Measurements from ENCODE around the gene OAF.
"Not testable (repeated sequence)": the region's sequence is repeated elsewhere in the genome, so short reads cannot be mapped to it uniquely, and the experiment has no call there.

The OAF gene

GRCh38 chr11:120210626-120211521, at the start of gene OAF:
OAF (plus strand) TSS chr11:120211032; CDS start chr11:120211280, 248 bp downstream.
- DNase-seq: peak; percentile 44 to 52

DNA sequence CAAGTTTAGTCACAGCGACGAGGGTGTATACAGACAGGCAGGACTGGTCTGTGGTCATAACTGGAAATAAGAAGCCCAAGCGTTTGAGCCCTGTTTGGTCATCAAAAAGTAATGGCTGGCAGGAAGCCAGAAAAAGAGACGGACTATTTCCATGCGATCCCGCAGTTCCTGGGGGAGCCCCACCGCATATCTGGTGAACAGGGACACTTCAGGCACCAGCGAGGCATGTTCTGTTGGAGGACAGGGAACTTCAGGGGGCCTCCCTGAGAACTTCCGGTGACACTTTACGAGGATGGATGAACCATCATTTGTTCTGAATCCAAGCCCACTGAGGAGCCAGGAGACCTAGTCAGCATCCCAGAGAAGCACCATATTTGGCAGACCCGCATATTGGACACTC, 43.2 kb upstream of the OAF start:
- no peak for DNase-seq

DNA sequence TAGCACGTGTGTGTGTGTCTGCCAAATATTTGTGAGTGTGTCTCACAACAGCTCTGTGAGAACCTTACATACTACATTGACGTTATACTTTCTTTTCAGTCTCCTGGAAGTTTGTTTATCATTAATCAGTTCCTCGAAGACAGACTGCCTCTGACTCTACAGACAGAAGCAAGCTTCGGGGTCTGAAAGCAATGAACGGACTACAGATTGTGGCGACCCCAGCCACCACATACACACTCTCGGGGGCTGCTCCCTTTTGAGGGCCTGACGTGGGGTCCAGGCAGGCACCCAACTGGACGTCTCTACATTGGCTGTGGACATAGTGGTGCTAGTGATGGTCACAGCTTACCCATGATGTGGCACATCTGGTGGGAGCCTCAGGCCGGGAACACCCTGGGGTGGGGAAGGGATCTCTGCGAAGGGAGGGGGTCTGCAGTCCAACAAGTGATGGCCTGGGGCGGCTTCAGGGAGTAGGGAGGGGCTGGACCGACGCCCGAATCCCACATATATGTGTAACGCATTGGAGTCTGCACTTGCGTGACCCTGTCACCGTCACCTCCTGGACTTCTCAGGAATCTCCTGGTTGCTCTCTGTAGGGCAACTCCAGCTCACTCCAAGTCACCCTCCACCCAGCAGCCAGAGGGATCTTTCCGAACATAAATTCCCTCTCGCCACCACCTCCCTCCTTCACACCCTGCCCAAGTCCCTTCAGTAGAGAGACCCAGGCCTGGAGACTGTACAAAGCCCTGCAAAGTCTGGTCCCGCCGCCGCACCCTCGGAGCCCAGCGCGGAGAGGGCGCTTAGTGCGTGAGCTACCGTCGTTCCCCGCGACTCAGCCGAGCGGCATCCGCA, 42.5 kb upstream of the OAF start:
- DNase-seq: no peak

GRCh38 chr11:120168960-120169681, 41.7 kb upstream of the OAF start:
- peak; percentile 21 for DNase-seq

GRCh38 chr11:120169981-120170698, 40.7 kb upstream of the OAF start:
- no peak for DNase-seq

DNA sequence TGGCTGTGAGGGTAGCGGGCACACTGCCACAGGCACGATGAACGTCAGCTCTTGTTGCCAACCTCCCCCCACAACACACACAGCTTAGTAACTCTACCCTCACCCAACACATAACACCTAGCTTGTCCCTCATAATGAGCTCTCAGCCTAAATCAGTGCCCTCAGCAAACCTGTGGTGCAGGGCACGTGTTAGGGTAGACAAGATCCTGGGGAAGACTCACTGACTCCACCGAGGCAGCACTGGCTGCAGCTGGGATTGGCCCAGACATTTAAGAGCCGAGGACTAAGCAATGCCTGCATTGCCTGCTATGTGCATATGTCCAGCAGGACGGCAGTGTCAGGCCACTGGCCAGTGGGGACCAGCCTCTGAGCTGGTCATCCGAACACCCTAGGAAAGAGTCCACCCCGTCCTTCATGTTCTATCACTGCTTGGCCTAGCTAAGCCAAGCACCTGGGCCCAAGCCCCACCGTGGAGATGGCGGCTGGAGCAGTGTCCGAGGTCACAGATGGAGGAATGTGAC, 40.0 kb upstream of the OAF start:
- DNase-seq: no peak

DNA sequence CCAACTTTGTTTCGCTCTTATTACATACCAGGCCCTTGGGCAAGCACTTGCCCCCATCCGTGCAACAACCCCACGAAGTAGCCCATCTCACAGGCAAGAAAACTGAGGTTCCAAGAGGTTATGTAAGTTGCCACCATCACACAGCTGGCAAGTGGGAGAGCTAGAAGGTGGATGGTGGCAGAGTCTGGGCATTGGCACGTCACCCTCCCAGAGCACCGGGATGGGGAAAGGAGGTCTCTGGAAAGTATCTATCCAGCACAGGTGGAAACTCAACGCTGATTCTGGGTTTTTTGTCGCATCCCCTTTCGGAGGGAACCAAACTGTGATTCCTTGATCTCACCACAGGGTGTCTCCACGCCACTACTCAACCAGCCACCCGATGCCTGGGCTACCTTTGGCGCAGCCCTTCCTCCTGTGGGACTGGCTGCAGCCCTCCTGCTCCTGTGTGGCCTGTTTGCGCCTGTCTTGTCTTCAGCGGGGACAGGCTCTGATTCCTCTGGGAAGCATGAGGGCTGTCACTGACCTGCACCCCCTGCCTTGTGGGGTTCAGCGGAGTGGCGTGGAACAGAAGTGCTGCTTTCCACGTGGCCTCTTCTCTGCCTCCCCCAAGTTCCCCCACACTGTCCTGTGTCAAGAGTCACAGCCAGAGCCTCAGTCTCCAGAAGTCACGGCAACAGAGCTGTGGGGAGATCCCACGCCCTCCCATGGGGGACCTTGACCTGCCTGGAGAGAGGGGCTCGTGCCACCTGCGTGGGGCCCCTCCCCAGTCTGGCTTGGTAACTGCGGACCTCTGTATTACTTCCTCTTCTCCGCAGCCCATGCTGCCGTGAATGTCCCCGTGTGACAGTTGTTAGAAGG, 38.5 kb upstream of the OAF start:
- peak; percentile 22 to 27 for DNase-seq

GRCh38 chr11:120173019-120173705, 37.7 kb upstream of the OAF start:
- no peak for DNase-seq

DNA sequence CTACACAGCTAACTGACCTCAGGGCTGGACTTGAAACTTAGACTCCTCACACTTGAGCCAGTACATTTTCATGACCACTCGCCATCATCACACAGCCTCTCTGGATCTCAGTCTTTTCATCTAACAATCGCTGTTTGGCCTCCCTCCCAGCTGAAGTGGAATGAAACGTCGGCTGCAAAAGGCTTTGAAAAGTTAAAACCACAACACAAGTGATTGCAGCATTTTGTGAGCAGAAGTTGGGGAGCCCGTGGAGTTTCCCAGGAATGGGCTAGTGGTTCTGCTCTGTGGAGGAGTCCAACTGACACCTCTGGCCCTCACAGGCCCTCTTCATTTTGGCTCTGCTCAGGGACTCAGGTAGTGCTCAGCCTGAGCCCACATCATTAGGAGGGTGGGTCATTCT, 37.0 kb upstream of the OAF start:
- DNase-seq: no peak

- DNase-seq: no peak
Measured at GRCh38 chr11:120174866-120175265, 36.0 kb upstream of the OAF start.

- DNase-seq: no peak
Measured at GRCh38 chr11:120178561-120179056, 32.2 kb upstream of the OAF start.

DNA sequence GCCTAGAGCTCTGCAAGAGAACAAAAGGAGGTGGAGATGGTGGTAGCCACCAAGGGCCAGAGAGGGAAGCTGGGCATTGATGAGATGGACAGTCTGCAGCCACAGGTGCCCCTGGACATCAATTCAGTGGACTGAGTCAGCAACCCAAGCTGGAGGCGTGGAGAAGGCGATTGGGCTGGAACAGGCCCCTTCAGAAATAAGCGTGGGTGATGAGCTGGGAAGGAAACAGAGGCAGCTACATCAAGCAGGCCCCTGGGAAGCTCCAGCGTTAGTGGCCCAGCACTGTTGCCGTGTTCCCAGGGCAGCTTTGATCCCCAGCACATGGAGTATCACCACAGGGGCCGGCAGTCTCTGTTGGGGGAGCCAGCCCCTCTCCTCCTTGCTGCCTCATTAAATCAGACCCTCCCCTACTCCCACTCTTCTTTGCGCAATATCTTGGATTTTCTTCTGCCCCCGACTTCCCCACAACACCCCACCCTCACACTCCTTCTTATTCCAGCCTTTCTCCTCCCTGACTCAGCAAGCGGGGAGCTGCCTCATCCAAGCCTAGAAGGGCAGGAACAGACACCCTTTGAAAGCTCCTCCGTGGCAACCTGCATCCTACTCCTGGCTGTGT, 31.7 kb upstream of the OAF start:
- no peak for DNase-seq

DNA sequence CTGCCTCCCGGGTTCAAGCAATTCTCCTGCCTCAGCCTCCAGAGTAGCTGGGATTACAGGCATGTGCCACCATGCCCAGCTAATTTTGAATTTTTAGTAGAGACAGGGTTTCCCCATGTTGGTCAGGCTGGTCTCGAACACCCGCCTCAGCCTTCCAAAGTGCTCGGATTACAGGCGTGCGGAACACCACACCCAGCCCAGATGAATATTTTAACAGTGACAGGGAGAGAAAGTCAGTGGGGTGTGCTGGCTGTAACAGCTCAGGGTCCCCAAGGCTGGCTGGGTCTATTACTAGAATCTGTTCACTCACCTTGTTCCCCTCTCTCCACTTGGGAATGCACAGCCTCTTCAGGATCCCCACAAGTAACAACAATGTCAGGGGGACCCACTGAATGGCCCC, 30.8 kb upstream of the OAF start:
- not testable (repeated sequence) for DNase-seq

- DNase-seq: no peak
Measured at GRCh38 chr11:120180551-120181232, 30.1 kb upstream of the OAF start.

- no peak for DNase-seq
Measured at GRCh38 chr11:120181376-120181975, 29.4 kb upstream of the OAF start.

- DNase-seq: no peak
Measured at GRCh38 chr11:120182372-120182771, 28.5 kb upstream of the OAF start.

DNA sequence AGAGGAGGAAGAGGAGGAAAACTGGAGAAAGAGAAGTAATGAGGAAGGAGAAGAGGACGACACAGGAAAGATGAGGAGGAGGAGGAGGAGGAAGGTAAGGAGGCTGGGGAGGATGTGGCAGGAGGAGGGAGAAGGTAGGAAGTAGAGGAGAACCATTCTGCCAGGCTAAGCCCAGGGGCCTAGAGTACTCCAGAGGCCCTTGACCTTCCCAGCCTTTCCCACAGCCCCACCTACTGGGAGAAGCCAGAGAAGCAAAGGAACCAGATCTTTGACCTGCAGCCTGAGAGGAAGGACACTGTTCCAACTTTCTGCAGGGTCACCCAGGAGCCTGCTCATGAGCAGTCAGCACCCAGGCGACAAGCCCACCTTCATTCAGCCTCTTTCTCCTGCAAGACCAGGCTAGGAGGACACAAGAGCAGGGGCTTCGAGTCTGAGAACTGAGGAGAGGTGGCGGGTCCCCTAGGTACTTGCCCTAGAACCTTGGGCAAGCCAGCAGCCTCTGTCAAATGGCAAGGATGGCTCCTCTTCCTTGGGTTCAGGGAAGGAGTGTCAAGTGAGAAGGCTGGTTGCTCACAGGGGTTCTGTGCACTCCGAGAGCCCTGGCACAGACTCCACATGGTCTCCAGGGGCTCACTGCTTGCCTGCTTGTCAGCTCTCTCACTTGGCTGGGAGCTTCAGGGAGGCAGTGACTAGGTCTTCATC, 27.9 kb upstream of the OAF start:
- no peak for DNase-seq

- DNase-seq: no peak
Measured at GRCh38 chr11:120183701-120184141, 27.1 kb upstream of the OAF start.

All from activated CD4-positive, alpha-beta T cell treated with anti-CD3 and anti-CD28 coated beads for 4 hours (primary cell).